Loucy (cell line): ENCODE data around the gene TIMM44.

ENCODE experiments used
- H2AFZ ChIP-seq: fragments of 200-600 bp; sonication (generic); 2 replicates; pipeline ENCODE4 v1.6.0; 2016; ENCODE audit warnings: antibody characterized with exemption, mild to moderate bottlenecking, low read length, moderate library complexity
- H3F3A ChIP-seq: fragments of 200-600 bp; 2 replicates; pipeline ENCODE4 v1.6.0; 2016; ENCODE audit warnings: antibody characterized with exemption, low read depth, mild to moderate bottlenecking
- H3K27me3 ChIP-seq: fragments of 200-600 bp; sonication (generic); 2 replicates; pipeline ENCODE4 v1.6.1; 2014; ENCODE audit warnings: low read length, mild to moderate bottlenecking; ENCODE audit not compliant: insufficient read depth, poor library complexity, severe bottlenecking
- H3K36me3 ChIP-seq: fragments of 200-600 bp; sonication (generic); 2 replicates; pipeline ENCODE4 v1.6.1; 2016; ENCODE audit warnings: low read length; ENCODE audit not compliant: insufficient read depth
- H3K4me1 ChIP-seq: fragments of 200-600 bp; sonication (generic); 2 replicates; pipeline ENCODE4 v1.5.1; 2014; ENCODE audit warnings: low read length, mild to moderate bottlenecking; ENCODE audit not compliant: insufficient read depth, poor library complexity, severe bottlenecking
- H3K4me2 ChIP-seq: fragments of 200-600 bp; sonication (generic); 2 replicates; pipeline ENCODE4 v1.6.0; 2014; ENCODE audit warnings: antibody characterized with exemption, low read length, low read depth, mild to moderate bottlenecking; ENCODE audit not compliant: poor library complexity, severe bottlenecking
- H3K4me3 ChIP-seq: fragments of 200-600 bp; sonication (generic); 2 replicates; pipeline ENCODE4 v1.5.1; 2014; ENCODE audit warnings: low read length, mild to moderate bottlenecking, mixed read lengths; ENCODE audit not compliant: poor library complexity, severe bottlenecking
- H3K79me2 ChIP-seq: fragments of 200-600 bp; sonication (generic); 2 replicates; pipeline ENCODE4 v1.6.1; 2014; ENCODE audit warnings: low read length; ENCODE audit not compliant: insufficient read depth
- H3K9ac ChIP-seq: fragments of 200-600 bp; sonication (generic); 2 replicates; pipeline ENCODE4 v1.6.0; 2014; ENCODE audit warnings: mild to moderate bottlenecking, low read depth, low read length, moderate library complexity; ENCODE audit not compliant: poor library complexity, severe bottlenecking
- H3K9me2 ChIP-seq: fragments of 200-600 bp; sonication (generic); replicated peaks from 2 replicates; pipeline ENCODE4 v1.6.1; 2016; ENCODE audit warnings: low read depth, low read length, mixed read lengths
- H3K9me3 ChIP-seq: fragments of 200-600 bp; sonication (generic); 2 replicates; pipeline ENCODE4 v1.6.1; 2014; ENCODE audit warnings: mild to moderate bottlenecking, antibody characterized with exemption, low read length, low read depth; ENCODE audit not compliant: insufficient read depth
- H4K20me1 ChIP-seq: fragments of 200-600 bp; sonication (generic); 2 replicates; pipeline ENCODE4 v1.6.0; 2014; ENCODE audit warnings: antibody characterized with exemption, low read length, mild to moderate bottlenecking; ENCODE audit not compliant: insufficient read depth, poor library complexity, severe bottlenecking
- CTCF ChIP-seq: fragments of 200-600 bp; sonication (generic); conservative IDR thresholded peaks from 2 replicates; pipeline ENCODE4 v1.5.1; 2014; ENCODE audit warnings: mild to moderate bottlenecking, antibody characterized with exemption, low read length
- EZH2phosphoT487 ChIP-seq: fragments of 200-600 bp; IDR thresholded peaks from 2 replicates; pipeline ENCODE4 v1.6.1; 2018; ENCODE audit warnings: antibody characterized with exemption, mild to moderate bottlenecking, moderate library complexity, borderline replicate concordance

TIMM44 gene

GRCh38 chr19:7932930-7933300 lies 10.6 kb downstream of the TIMM44 start:
- no peaks in the 10 kb centered on the region for H3F3A ChIP-seq
- no peaks in the 10 kb centered on the region for H3K4me1 ChIP-seq
- TF ChIP-seq CTCF (no peak), EZH2phosphoT487 (no peak)
- H3K9ac ChIP-seq = no peak overlapping the region
- no peaks in the 10 kb centered on the region for H3K79me2 ChIP-seq
- H3K36me3 ChIP-seq = peaks cover 44% of the 10 kb centered on the region; the same call in 1 of the 2 replicates
- no peak overlapping the region for H3K4me2 ChIP-seq
- no peaks in the 10 kb centered on the region for H3K27me3 ChIP-seq
- no peaks in the 10 kb centered on the region for H4K20me1 ChIP-seq
- H3K9me2 ChIP-seq = no peaks in the 10 kb centered on the region
- no peak overlapping the region for H3K4me3 ChIP-seq
- H2AFZ ChIP-seq = no peak overlapping the region
- no peaks in the 10 kb centered on the region for H3K9me3 ChIP-seq

- H3K36me3 ChIP-seq = peaks cover 39% of the 10 kb centered on the region; the same call in 1 of the 2 replicates
These were observed 11.1 kb downstream of the TIMM44 start for GRCh38 chr19:7932276-7932929.

GRCh38 chr19:7931221-7932061 lies 12.0 kb downstream of the TIMM44 start:
- no peaks in the 10 kb centered on the region for H3K4me1 ChIP-seq

More at GRCh38 chr19:7932276-7932929, 11.1 kb downstream of the TIMM44 start:
- Histone ChIP-seq H3F3A (no peaks in the 10 kb centered on the region), H3K27me3 (no peaks in the 10 kb centered on the region), H3K79me2 (no peaks in the 10 kb centered on the region), H3K9me2 (no peaks in the 10 kb centered on the region), H3K9ac (no peak overlapping the region), H3K4me3 (no peak overlapping the region), H3K9me3 (no peaks in the 10 kb centered on the region), H4K20me1 (no peaks in the 10 kb centered on the region), H3K4me2 (no peak overlapping the region), H2AFZ (no peak overlapping the region), H3K4me1 (no peaks in the 10 kb centered on the region)
- no peak for TF ChIP-seq CTCF
- TF ChIP-seq EZH2phosphoT487 = no peak

More at GRCh38 chr19:7931221-7932061, 12.0 kb downstream of the TIMM44 start:
- no peaks in the 10 kb centered on the region for H3K27me3 ChIP-seq
- H4K20me1 ChIP-seq = no peaks in the 10 kb centered on the region
- H3K9ac ChIP-seq = no peak overlapping the region
- H3K4me2 ChIP-seq = no peak overlapping the region
- H3K36me3 ChIP-seq = peaks cover 36% of the 10 kb centered on the region; the same call in 1 of the 2 replicates
- no peaks in the 10 kb centered on the region for H3K79me2 ChIP-seq
- no peak overlapping the region for H2AFZ ChIP-seq
- H3K9me3 ChIP-seq = no peaks in the 10 kb centered on the region
- H3F3A ChIP-seq = no peaks in the 10 kb centered on the region
- H3K4me3 ChIP-seq = no peak overlapping the region
- no peaks in the 10 kb centered on the region for H3K9me2 ChIP-seq
- TF ChIP-seq CTCF (no peak), EZH2phosphoT487 (no peak)
